ENCODE data around the gene CYP2E1. TPM values are rescaled to one million over a fixed set of nuclear protein-coding genes. Genes with fewer than 3 reads are reported as not detected.
"Not testable (repeated sequence)": the region's sequence is repeated elsewhere in the genome, so short reads cannot be mapped to it uniquely, and the experiment has no call there.

The CYP2E1 gene
- total RNA-seq, 1 donor from 2014 or later, result 5.7 TPM

- DNase-seq (ENCODE audit: low spot score) (no peak), ATAC-seq (no peak)
- intact Hi-C loops (cut with DNase I), result loop anchor here (10.0 kb wide), 1 partner anchor 201 kb away; no protein-coding TSS in a partner anchor
These were observed 1.7 kb upstream of the CYP2E1 start for GRCh38 chr10:133525444-133525843.

- no peak for ATAC-seq
- intact Hi-C loops (cut with DNase I), result loop anchor here (10.0 kb wide), 1 partner anchor 203 kb away; no protein-coding TSS in a partner anchor
- no peak for DNase-seq (ENCODE audit: low spot score)
These were observed 658 bp downstream of the CYP2E1 start for GRCh38 chr10:133527771-133528271.

- no peak for DNase-seq (ENCODE audit: low spot score)
- no peak for ATAC-seq
- intact Hi-C loops (cut with DNase I), result loop anchor here (10.0 kb wide), 1 partner anchor 204 kb away; no protein-coding TSS in a partner anchor
These were observed 1.2 kb downstream of the CYP2E1 start for GRCh38 chr10:133528296-133528844.

- ATAC-seq (peak; percentile 46), DNase-seq (ENCODE audit: low spot score) (no peak)
- intact Hi-C loops (cut with DNase I), result loop anchor here (10.0 kb wide), 1 partner anchor 204 kb away; no protein-coding TSS in a partner anchor
These were observed 1.8 kb downstream of the CYP2E1 start for GRCh38 chr10:133528845-133529575.

GRCh38 chr10:133529576-133529946 is 2.4 kb downstream of the CYP2E1 start:
- DNase-seq (ENCODE audit: low spot score) (no peak), ATAC-seq (no peak)
- intact Hi-C loops (cut with DNase I), result loop anchor here (10.0 kb wide), 1 partner anchor 205 kb away; no protein-coding TSS in a partner anchor

GRCh38 chr10:133530506-133530905 is 3.3 kb downstream of the CYP2E1 start:
- intact Hi-C loops (cut with DNase I), result no loop called here
- ATAC-seq (no peak), DNase-seq (ENCODE audit: low spot score) (no peak)

GRCh38 chr10:133532871-133533270 is 5.7 kb downstream of the CYP2E1 start:
- intact Hi-C loops (cut with DNase I), result no loop called here
- ATAC-seq (no peak), DNase-seq (ENCODE audit: low spot score) (no peak)

- intact Hi-C loops (cut with DNase I), result no loop called here
- ATAC-seq (no peak), DNase-seq (ENCODE audit: low spot score) (no peak)
These were observed 7.3 kb downstream of the CYP2E1 start for GRCh38 chr10:133534417-133534816.

GRCh38 chr10:133536198-133536597 is 9.0 kb downstream of the CYP2E1 start:
- intact Hi-C loops (cut with DNase I), result no loop called here
- ATAC-seq (no peak), DNase-seq (ENCODE audit: low spot score) (no peak)

- ATAC-seq, result no peak
- intact Hi-C loops (cut with DNase I), result no loop called here
- no peak for DNase-seq (ENCODE audit: low spot score)
These were observed 10.7 kb downstream of the CYP2E1 start for GRCh38 chr10:133537546-133538545.

GRCh38 chr10:133541441-133541975 is 14.3 kb downstream of the CYP2E1 start:
- intact Hi-C loops (cut with DNase I); ATAC-seq; DNase-seq (ENCODE audit: low spot score): not testable (repeated sequence)

GRCh38 chr10:133544506-133544905 is 17.3 kb downstream of the CYP2E1 start:
- DNase-seq (ENCODE audit: low spot score), result no peak
- ATAC-seq, result no peak
- intact Hi-C loops (cut with DNase I), result no loop called here

- intact Hi-C loops (cut with DNase I), result no loop called here
- ATAC-seq (no peak), DNase-seq (ENCODE audit: low spot score) (no peak)
These were observed 27.4 kb downstream of the CYP2E1 start for GRCh38 chr10:133554600-133554999.

GRCh38 chr10:133555521-133555920 is 28.4 kb downstream of the CYP2E1 start:
- DNase-seq (ENCODE audit: low spot score) (no peak), ATAC-seq (no peak)
- intact Hi-C loops (cut with DNase I), result no loop called here

- no peak for DNase-seq (ENCODE audit: low spot score)
- ATAC-seq, result no peak
- intact Hi-C loops (cut with DNase I), result no loop called here
These were observed 30.2 kb downstream of the CYP2E1 start for GRCh38 chr10:133557381-133557780.

- no peak for DNase-seq (ENCODE audit: low spot score)
- no peak for ATAC-seq
- intact Hi-C loops (cut with DNase I), result no loop called here
These were observed 32.1 kb downstream of the CYP2E1 start for GRCh38 chr10:133559216-133559615.

GRCh38 chr10:133564816-133565215 is 37.7 kb downstream of the CYP2E1 start:
- DNase-seq (ENCODE audit: low spot score) (no peak), ATAC-seq (no peak)
- intact Hi-C loops (cut with DNase I), result no loop called here

GRCh38 chr10:133565441-133566294 is 38.5 kb downstream of the CYP2E1 start, which contains the start of gene SYCE1:
Gene SYCE1, minus strand, starts transcription at chr10:133565583. Its CDS starts 54 bp downstream, at chr10:133565529.
- intact Hi-C loops (cut with DNase I), result no loop called here
- ATAC-seq (peak; percentile 36), DNase-seq (ENCODE audit: low spot score) (no peak)

Data from sciatic nerve (tissue), 2 donors.